ENCODE results near the gene SSH3. TPM values are rescaled to one million over a fixed set of nuclear protein-coding genes. Genes with fewer than 3 reads are reported as not detected.

Gene SSH3
- total RNA-seq, 1 experiment from 2014 or later = 73.0 TPM

DNA sequence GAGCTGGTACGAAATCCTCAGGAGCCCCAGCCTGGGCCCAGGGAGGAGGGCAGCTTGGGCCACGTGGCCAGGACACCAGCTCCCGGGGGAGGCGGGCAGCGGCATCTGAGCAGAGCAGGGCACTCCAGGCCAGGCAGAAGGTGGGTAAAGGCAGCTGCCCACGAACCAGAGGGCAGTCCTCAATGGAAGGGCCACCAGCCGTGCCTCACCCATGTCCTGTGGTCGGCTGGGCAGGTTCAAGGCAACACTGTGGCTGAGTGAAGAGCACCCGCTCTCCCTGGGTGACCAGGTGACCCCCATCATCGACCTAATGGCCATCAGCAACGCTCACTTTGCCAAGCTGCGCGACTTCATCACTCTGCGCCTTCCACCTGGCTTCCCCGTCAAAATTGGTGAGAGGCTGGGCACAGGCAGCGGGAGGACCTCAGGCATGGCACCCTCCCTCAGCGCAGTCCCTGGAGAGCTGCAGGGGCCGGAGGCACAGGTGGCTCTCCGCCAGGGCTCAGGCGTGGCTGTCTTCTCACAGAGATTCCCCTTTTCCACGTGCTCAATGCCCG is 2.5 kb upstream of the SSH3 start:
- CTCF ChIA-PET = no interaction called here
- intact Hi-C loops (cut with micrococcal nuclease; ENCODE audit: unreplicated experiment) = loop anchor here (5.0 kb wide), 1 partner anchor 154 kb away; no protein-coding TSS in a partner anchor
- Mint-ChIP-seq H3K27ac (ENCODE audit: unreplicated experiment) (no peak overlapping the region), H3K4me1 (ENCODE audit: low read depth, unreplicated experiment) (peaks cover 10% of the 10 kb centered on the region), H3K9me3 (ENCODE audit: low read depth, unreplicated experiment) (peaks cover 6% of the 10 kb centered on the region), H3K27me3 (ENCODE audit: unreplicated experiment) (no peaks in the 10 kb centered on the region), H3K36me3 (ENCODE audit: insufficient read depth, unreplicated experiment) (peaks cover 70% of the 10 kb centered on the region), H3K4me3 (ENCODE audit: low read depth, unreplicated experiment) (no peak overlapping the region)
- BruUV-seq (replicated peaks) = no TSS peak
- DNase-seq = no peak
- TF ChIP-seq, protein P1, sequence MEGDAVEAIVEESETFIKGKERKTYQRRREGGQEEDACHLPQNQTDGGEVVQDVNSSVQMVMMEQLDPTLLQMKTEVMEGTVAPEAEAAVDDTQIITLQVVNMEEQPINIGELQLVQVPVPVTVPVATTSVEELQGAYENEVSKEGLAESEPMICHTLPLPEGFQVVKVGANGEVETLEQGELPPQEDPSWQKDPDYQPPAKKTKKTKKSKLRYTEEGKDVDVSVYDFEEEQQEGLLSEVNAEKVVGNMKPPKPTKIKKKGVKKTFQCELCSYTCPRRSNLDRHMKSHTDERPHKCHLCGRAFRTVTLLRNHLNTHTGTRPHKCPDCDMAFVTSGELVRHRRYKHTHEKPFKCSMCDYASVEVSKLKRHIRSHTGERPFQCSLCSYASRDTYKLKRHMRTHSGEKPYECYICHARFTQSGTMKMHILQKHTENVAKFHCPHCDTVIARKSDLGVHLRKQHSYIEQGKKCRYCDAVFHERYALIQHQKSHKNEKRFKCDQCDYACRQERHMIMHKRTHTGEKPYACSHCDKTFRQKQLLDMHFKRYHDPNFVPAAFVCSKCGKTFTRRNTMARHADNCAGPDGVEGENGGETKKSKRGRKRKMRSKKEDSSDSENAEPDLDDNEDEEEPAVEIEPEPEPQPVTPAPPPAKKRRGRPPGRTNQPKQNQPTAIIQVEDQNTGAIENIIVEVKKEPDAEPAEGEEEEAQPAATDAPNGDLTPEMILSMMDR (IDR thresholded peaks at IDR 0.05; ENCODE audit: unreplicated experiment) = no peak

DNA sequence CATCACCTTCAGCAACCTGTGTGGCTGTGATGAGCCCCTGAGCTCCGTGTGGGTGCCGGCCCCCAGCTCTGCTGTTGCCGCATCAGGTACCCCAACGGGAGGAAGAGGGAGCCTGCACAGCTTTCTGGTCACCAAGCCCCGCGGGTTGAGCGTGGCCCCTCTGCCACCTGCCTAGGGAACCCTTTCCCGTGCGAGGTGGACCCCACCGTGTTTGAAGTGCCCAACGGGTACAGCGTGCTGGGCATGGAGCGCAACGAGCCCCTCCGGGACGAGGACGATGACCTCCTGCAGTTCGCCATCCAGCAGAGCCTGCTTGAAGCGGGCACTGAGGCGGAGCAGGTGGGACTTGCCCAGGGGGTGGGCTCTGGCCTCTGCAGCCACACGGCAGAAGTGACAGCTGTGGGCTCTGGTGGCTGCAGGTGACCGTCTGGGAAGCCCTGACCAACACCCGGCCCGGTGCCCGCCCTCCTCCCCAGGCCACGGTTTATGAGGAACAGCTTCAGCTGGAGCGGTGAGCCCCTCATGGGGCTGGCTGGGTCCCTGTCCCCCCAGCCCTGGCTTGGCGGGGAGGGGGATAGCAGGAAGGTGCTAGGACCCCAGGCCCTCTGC is 1.9 kb upstream of the SSH3 start:
- peaks cover 3% of the 10 kb centered on the region for H3K9me3 Mint-ChIP-seq (ENCODE audit: low read depth, unreplicated experiment)
- no peak overlapping the region for H3K27ac Mint-ChIP-seq (ENCODE audit: unreplicated experiment)
- no TSS peak for BruUV-seq (replicated peaks)
- H3K27me3 Mint-ChIP-seq (ENCODE audit: unreplicated experiment) = no peaks in the 10 kb centered on the region
- intact Hi-C loops (cut with micrococcal nuclease; ENCODE audit: unreplicated experiment) = loop anchor here (5.0 kb wide), 1 partner anchor 154 kb away; no protein-coding TSS in a partner anchor
- CTCF ChIA-PET = interaction anchor here (0.6 kb wide), 1 partner anchor 15 kb away, joined by 5 read pairs; no protein-coding TSS in a partner anchor
- peaks cover 70% of the 10 kb centered on the region for H3K36me3 Mint-ChIP-seq (ENCODE audit: insufficient read depth, unreplicated experiment)
- no peak for DNase-seq
- H3K4me1 Mint-ChIP-seq (ENCODE audit: low read depth, unreplicated experiment) = peaks cover 10% of the 10 kb centered on the region
- TF ChIP-seq, protein P1 (IDR thresholded peaks at IDR 0.05; ENCODE audit: unreplicated experiment) = no peak
- no peak overlapping the region for H3K4me3 Mint-ChIP-seq (ENCODE audit: low read depth, unreplicated experiment)

DNA sequence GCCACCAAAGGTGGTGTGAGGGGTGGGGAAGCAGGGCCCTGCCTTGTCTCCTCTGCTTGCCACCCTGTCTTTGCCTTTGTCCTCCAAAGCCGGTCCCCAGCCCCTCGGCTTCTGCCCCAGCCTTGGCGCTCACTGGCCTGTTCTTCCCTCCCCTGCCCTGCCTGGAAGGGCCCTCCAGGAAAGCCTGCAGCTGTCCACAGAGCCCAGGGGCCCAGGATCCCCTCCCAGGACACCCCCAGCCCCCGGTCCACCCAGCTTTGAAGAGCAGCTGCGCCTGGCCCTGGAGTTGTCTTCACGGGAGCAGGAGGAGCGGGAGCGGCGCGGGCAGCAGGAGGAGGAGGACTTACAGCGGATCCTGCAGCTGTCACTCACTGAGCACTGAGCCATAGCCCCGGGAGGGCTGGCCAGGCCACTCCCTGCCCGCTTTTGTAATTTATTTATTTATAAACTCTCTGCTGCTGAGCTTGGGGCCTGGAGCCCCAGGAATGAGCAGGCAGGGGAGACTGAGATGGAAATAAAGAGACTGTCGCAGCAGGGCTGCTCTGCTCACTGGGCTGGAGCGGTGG is 1.3 kb upstream of the SSH3 start:
- TF ChIP-seq, protein P1 (IDR thresholded peaks at IDR 0.05; ENCODE audit: unreplicated experiment) = no peak
- Mint-ChIP-seq H3K36me3 (ENCODE audit: insufficient read depth, unreplicated experiment) (peaks cover 70% of the 10 kb centered on the region), H3K4me3 (ENCODE audit: low read depth, unreplicated experiment) (peak overlapping the region; percentile 70), H3K27ac (ENCODE audit: unreplicated experiment) (peak overlapping the region; percentile 87), H3K9me3 (ENCODE audit: low read depth, unreplicated experiment) (peaks cover under 1% of the 10 kb centered on the region), H3K27me3 (ENCODE audit: unreplicated experiment) (no peaks in the 10 kb centered on the region), H3K4me1 (ENCODE audit: low read depth, unreplicated experiment) (peaks cover 10% of the 10 kb centered on the region)
- intact Hi-C loops (cut with micrococcal nuclease; ENCODE audit: unreplicated experiment) = loop anchor here (5.0 kb wide), 1 partner anchor 155 kb away; no protein-coding TSS in a partner anchor
- BruUV-seq (replicated peaks) = no TSS peak
- CTCF ChIA-PET = interaction anchor here (0.6 to 1.6 kb wide), 3 partner anchors 9 to 372 kb away, joined by 5 to 6 read pairs (median 5); no protein-coding TSS in a partner anchor
- no peak for DNase-seq

DNA sequence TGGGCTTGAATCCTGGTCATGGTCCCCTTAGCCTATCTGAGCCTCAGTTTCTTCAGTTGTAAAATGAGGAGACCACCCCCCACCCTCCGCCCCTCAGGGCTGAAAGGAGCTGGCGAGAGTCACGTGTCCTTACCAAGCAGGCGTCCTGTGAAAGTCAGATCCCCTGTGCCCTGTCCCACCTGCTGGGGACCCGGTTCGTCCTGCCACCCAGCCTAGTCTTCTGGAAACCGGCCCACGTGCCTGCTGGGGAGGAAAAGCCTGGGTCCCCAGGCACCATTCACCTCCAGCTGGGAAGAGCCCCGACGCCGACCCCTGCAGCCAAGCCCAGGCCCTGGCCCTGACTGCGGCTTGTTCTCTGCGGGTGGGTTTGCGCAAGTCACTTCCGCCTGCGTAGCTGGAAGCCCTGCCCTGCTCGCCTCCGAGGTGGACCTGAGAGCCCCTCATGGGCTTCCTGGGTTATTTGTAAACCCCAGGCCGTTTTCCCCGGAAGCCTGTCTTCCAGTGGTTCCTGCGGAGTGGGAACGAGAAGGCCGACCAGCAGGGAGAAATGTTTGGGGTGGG is 679 bp upstream of the SSH3 start:
- Mint-ChIP-seq H3K27me3 (ENCODE audit: unreplicated experiment) (no peaks in the 10 kb centered on the region), H3K4me1 (ENCODE audit: low read depth, unreplicated experiment) (peaks cover 10% of the 10 kb centered on the region), H3K36me3 (ENCODE audit: insufficient read depth, unreplicated experiment) (peaks cover 73% of the 10 kb centered on the region), H3K27ac (ENCODE audit: unreplicated experiment) (peak overlapping the region; percentile 87), H3K4me3 (ENCODE audit: low read depth, unreplicated experiment) (peak overlapping the region; percentile 70), H3K9me3 (ENCODE audit: low read depth, unreplicated experiment) (no peaks in the 10 kb centered on the region)
- TF ChIP-seq, protein P1 (IDR thresholded peaks at IDR 0.05; ENCODE audit: unreplicated experiment) = no peak
- BruUV-seq (replicated peaks) = TSS peak; percentile 64
- DNase-seq = peak; percentile 60
- CTCF ChIA-PET = interaction anchor here (0.6 to 2.7 kb wide), 7 partner anchors 10 to 447 kb away, joined by 3 to 15 read pairs (median 5); no protein-coding TSS in a partner anchor
- intact Hi-C loops (cut with micrococcal nuclease; ENCODE audit: unreplicated experiment) = loop anchor here (5.0 kb wide), 1 partner anchor 155 kb away; no protein-coding TSS in a partner anchor
